ENCODE data around the gene CCDC152.
"Not testable (repeated sequence)": the region's sequence is repeated elsewhere in the genome, so short reads cannot be mapped to it uniquely, and the experiment has no call there.

The CCDC152 gene

GRCh38 chr5:42811591-42812446 lies 55.2 kb downstream of the CCDC152 start, which contains the start of gene SELENOP:
Gene SELENOP (minus strand): TSS chr5:42811892. CDS start chr5:42808353, 3,539 bp downstream.
- peak; percentile 87 for DNase-seq
- Histone ChIP-seq H2BK5ac (ENCODE audit: low read length) (no peak within 1 kb of the TSS), H4K5ac (ENCODE audit: low read length) (no peak within 1 kb of the TSS), H4K8ac (ENCODE audit: low read depth, low read length) (no peak within 1 kb of the TSS), H3K27me3 (ENCODE audit: insufficient read depth, low read length, poor library complexity) (no peaks in the 10 kb centered on the region), H3K4me2 (ENCODE audit: low read length) (peak within 1 kb of the TSS; percentile 10), H3K23ac (ENCODE audit: low read length) (no peak within 1 kb of the TSS), H3K18ac (ENCODE audit: low read length) (peak within 1 kb of the TSS; percentile 51), H3K4me1 (ENCODE audit: control insufficient read depth, low read depth, low read length) (no peaks in the 10 kb centered on the region), H3K79me2 (ENCODE audit: control insufficient read depth, insufficient read depth, low read length) (no peaks in the 10 kb centered on the region), H3K79me1 (ENCODE audit: low read length) (no peaks in the 10 kb centered on the region), H3K9ac (ENCODE audit: low read length) (peak within 1 kb of the TSS; percentile 35), H3K27ac (ENCODE audit: low read depth, low read length) (peak within 1 kb of the TSS; percentile 67), H2AK5ac (ENCODE audit: low read length) (no peak within 1 kb of the TSS), H3K56ac (ENCODE audit: low read length) (peak within 1 kb of the TSS; percentile 66), H3K4me3 (ENCODE audit: low read length) (no peak within 1 kb of the TSS), H2BK15ac (replicated peaks; ENCODE audit: low read depth) (no peak within 1 kb of the TSS), H2BK120ac (ENCODE audit: low read depth, low read length) (peak within 1 kb of the TSS; percentile 54), H3K4ac (ENCODE audit: low read depth, low read length) (no peak within 1 kb of the TSS), H3K36me3 (ENCODE audit: control insufficient read depth, insufficient read depth, low read length) (no peaks in the 10 kb centered on the region)
- no CpG with 5 or more reads among the region's 8 CpGs for WGBS (ENCODE audit: extremely low coverage, insufficient coverage, low lambda C conversion rate)

DNA sequence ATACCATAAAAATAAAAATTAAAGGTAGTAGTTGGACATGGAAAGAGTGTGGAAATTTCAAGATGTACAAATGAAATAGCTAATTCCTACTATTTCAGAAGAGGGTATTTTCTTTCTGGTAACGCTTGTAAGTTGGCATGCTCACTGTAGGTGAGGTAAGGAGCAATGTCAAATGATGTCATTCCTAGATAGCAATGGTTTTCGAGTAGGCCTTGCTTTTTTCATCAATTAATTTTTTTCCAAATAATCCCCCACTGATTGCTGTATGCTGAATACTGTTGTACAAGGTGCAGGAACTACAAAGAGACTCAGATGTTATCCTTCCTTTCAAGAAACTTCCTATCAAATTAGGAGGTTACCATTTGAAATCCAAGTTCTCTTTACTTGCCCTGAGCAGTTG lies 56.0 kb downstream of the CCDC152 start:
- Histone ChIP-seq H2BK120ac (ENCODE audit: low read depth, low read length) (no peak overlapping the region), H3K23ac (ENCODE audit: low read length) (no peak overlapping the region), H3K18ac (ENCODE audit: low read length) (no peak overlapping the region), H3K56ac (ENCODE audit: low read length) (no peak overlapping the region), H3K27ac (ENCODE audit: low read depth, low read length) (no peak overlapping the region), H2AK5ac (ENCODE audit: low read length) (no peak overlapping the region), H3K4me3 (ENCODE audit: low read length) (no peak overlapping the region), H3K4me2 (ENCODE audit: low read length) (no peak overlapping the region), H2BK5ac (ENCODE audit: low read length) (no peak overlapping the region), H3K36me3 (ENCODE audit: control insufficient read depth, insufficient read depth, low read length) (no peaks in the 10 kb centered on the region), H3K4ac (ENCODE audit: low read depth, low read length) (no peak overlapping the region), H3K79me1 (ENCODE audit: low read length) (no peaks in the 10 kb centered on the region), H3K9ac (ENCODE audit: low read length) (no peak overlapping the region), H3K79me2 (ENCODE audit: control insufficient read depth, insufficient read depth, low read length) (no peaks in the 10 kb centered on the region), H3K27me3 (ENCODE audit: insufficient read depth, low read length, poor library complexity) (no peaks in the 10 kb centered on the region), H4K8ac (ENCODE audit: low read depth, low read length) (no peak overlapping the region), H3K4me1 (ENCODE audit: control insufficient read depth, low read depth, low read length) (no peaks in the 10 kb centered on the region), H2BK15ac (replicated peaks; ENCODE audit: low read depth) (no peak overlapping the region), H4K5ac (ENCODE audit: low read length) (no peak overlapping the region)
- no CpG with 5 or more reads among the region's 2 CpGs for WGBS (ENCODE audit: extremely low coverage, insufficient coverage, low lambda C conversion rate)
- DNase-seq = no peak

DNA sequence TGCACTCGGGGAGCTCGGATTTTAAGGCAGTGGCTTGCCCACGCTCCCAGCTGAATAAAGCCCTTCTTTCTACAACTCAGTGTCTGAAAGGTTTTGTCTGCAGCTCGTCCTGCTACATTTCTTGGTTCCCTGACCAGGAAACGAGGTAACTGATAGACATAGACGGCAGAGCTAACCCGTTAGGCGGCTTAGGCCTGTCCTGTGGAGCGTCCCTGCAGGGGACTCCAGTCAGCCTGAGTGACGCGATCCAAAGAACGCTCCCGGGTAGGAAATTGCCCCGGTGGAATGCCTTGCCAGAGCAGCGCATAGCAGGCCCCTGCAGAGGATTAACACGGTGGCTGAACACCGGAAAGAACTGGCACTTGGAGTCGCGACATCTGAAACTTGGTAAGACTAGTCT lies 56.9 kb downstream of the CCDC152 start:
- no CpG with 5 or more reads among the region's 19 CpGs for WGBS (ENCODE audit: extremely low coverage, insufficient coverage, low lambda C conversion rate)
- no peak overlapping the region for H2BK15ac ChIP-seq (replicated peaks; ENCODE audit: low read depth)
- H3K4me2 ChIP-seq (ENCODE audit: low read length) = no peak overlapping the region
- H3K18ac ChIP-seq (ENCODE audit: low read length) = peak overlapping the region; percentile 78
- H2BK5ac ChIP-seq (ENCODE audit: low read length) = no peak overlapping the region
- H3K27me3 ChIP-seq (ENCODE audit: insufficient read depth, low read length, poor library complexity) = no peaks in the 10 kb centered on the region
- DNase-seq = peak; percentile 97
- no peak overlapping the region for H3K4ac ChIP-seq (ENCODE audit: low read depth, low read length)
- H3K23ac ChIP-seq (ENCODE audit: low read length) = no peak overlapping the region
- H2AK5ac ChIP-seq (ENCODE audit: low read length) = no peak overlapping the region
- no peaks in the 10 kb centered on the region for H3K4me1 ChIP-seq (ENCODE audit: control insufficient read depth, low read depth, low read length)
- H3K56ac ChIP-seq (ENCODE audit: low read length) = peak overlapping the region; percentile 68
- no peak overlapping the region for H2BK120ac ChIP-seq (ENCODE audit: low read depth, low read length)
- no peak overlapping the region for H4K8ac ChIP-seq (ENCODE audit: low read depth, low read length)
- H3K9ac ChIP-seq (ENCODE audit: low read length) = peak overlapping the region; percentile 24
- no peak overlapping the region for H3K4me3 ChIP-seq (ENCODE audit: low read length)
- H3K36me3 ChIP-seq (ENCODE audit: control insufficient read depth, insufficient read depth, low read length) = no peaks in the 10 kb centered on the region
- no peak overlapping the region for H4K5ac ChIP-seq (ENCODE audit: low read length)
- peak overlapping the region; percentile 73 for H3K27ac ChIP-seq (ENCODE audit: low read depth, low read length)
- H3K79me2 ChIP-seq (ENCODE audit: control insufficient read depth, insufficient read depth, low read length) = no peaks in the 10 kb centered on the region
- H3K79me1 ChIP-seq (ENCODE audit: low read length) = no peaks in the 10 kb centered on the region

GRCh38 chr5:42816546-42816945 lies 59.9 kb downstream of the CCDC152 start:
- H4K8ac ChIP-seq (ENCODE audit: low read depth, low read length); H3K79me2 ChIP-seq (ENCODE audit: control insufficient read depth, insufficient read depth, low read length); H3K56ac ChIP-seq (ENCODE audit: low read length); H3K4me1 ChIP-seq (ENCODE audit: control insufficient read depth, low read depth, low read length); H2BK120ac ChIP-seq (ENCODE audit: low read depth, low read length); H3K23ac ChIP-seq (ENCODE audit: low read length); H2BK15ac ChIP-seq (replicated peaks; ENCODE audit: low read depth); H3K79me1 ChIP-seq (ENCODE audit: low read length); H3K18ac ChIP-seq (ENCODE audit: low read length); H3K4me3 ChIP-seq (ENCODE audit: low read length); DNase-seq; H2BK5ac ChIP-seq (ENCODE audit: low read length); H3K4ac ChIP-seq (ENCODE audit: low read depth, low read length); H3K27ac ChIP-seq (ENCODE audit: low read depth, low read length); H4K5ac ChIP-seq (ENCODE audit: low read length); H3K4me2 ChIP-seq (ENCODE audit: low read length); H3K27me3 ChIP-seq (ENCODE audit: insufficient read depth, low read length, poor library complexity); H3K9ac ChIP-seq (ENCODE audit: low read length); H3K36me3 ChIP-seq (ENCODE audit: control insufficient read depth, insufficient read depth, low read length); H2AK5ac ChIP-seq (ENCODE audit: low read length): not testable (repeated sequence)
- no CpG with 5 or more reads among the region's 2 CpGs for WGBS (ENCODE audit: extremely low coverage, insufficient coverage, low lambda C conversion rate)

DNA sequence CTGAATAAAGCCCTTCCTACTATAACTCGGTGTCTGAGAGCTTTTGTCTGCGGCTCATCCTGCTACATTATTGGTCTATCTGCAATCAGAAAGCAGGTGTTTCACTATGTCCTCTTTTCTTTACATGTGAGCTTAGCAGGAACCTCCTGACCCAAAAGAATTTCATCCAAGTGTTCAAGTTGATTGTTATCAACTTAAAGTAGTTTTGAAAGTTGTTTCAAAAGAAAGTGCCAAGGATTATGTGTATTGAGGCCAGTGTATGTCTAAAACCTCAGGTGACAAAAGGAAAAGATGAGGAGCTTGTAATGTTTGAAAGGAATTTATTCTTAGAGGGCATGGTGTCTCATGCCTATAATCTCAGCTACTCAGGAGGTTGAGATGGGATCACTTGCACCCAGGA lies 63.1 kb downstream of the CCDC152 start:
- Histone ChIP-seq H3K79me2 (ENCODE audit: control insufficient read depth, insufficient read depth, low read length) (no peaks in the 10 kb centered on the region), H4K8ac (ENCODE audit: low read depth, low read length) (no peak overlapping the region), H4K5ac (ENCODE audit: low read length) (no peak overlapping the region), H3K4me3 (ENCODE audit: low read length) (no peak overlapping the region), H2BK15ac (replicated peaks; ENCODE audit: low read depth) (no peak overlapping the region), H2AK5ac (ENCODE audit: low read length) (no peak overlapping the region), H3K79me1 (ENCODE audit: low read length) (no peaks in the 10 kb centered on the region), H3K36me3 (ENCODE audit: control insufficient read depth, insufficient read depth, low read length) (no peaks in the 10 kb centered on the region), H3K4me2 (ENCODE audit: low read length) (no peak overlapping the region), H3K4ac (ENCODE audit: low read depth, low read length) (no peak overlapping the region), H3K27ac (ENCODE audit: low read depth, low read length) (no peak overlapping the region), H2BK120ac (ENCODE audit: low read depth, low read length) (no peak overlapping the region), H3K9ac (ENCODE audit: low read length) (no peak overlapping the region), H2BK5ac (ENCODE audit: low read length) (no peak overlapping the region), H3K56ac (ENCODE audit: low read length) (no peak overlapping the region), H3K4me1 (ENCODE audit: control insufficient read depth, low read depth, low read length) (no peaks in the 10 kb centered on the region), H3K27me3 (ENCODE audit: insufficient read depth, low read length, poor library complexity) (no peaks in the 10 kb centered on the region), H3K23ac (ENCODE audit: low read length) (no peak overlapping the region), H3K18ac (ENCODE audit: low read length) (no peak overlapping the region)
- no peak for DNase-seq
- no CpG with 5 or more reads among the region's 2 CpGs for WGBS (ENCODE audit: extremely low coverage, insufficient coverage, low lambda C conversion rate)
